AG09309 (cell line): ENCODE data around the gene FER.
"Not testable (repeated sequence)": the region's sequence is repeated elsewhere in the genome, so short reads cannot be mapped to it uniquely, and the experiment has no call there.

Experiments
- DNase-seq: peaks from one replicate; pipeline ENCODE4 v3.0.0-alpha.2; 2010; ENCODE audit warnings: low read depth
- H3K4me3 ChIP-seq: 2 replicates; pipeline ENCODE4 v1.5.1; 2011; ENCODE audit warnings: mild to moderate bottlenecking, low read depth, low read length, moderate library complexity; ENCODE audit not compliant: control insufficient read depth
- CTCF ChIP-seq: IDR thresholded peaks from 2 replicates; pipeline ENCODE4 v1.5.1; 2011; ENCODE audit warnings: mild to moderate bottlenecking, low read depth, low read length, inconsistent platforms; ENCODE audit not compliant: insufficient read depth, control insufficient read depth; ENCODE audit errors: missing control alignments

The FER gene

GRCh38 chr5:108772626-108773025 is 24.9 kb downstream of the FER start:
- no peak for DNase-seq
- TF ChIP-seq CTCF: no peak
- no peak overlapping the region for H3K4me3 ChIP-seq

GRCh38 chr5:108773330-108773729 is 25.6 kb downstream of the FER start:
- no peak for TF ChIP-seq CTCF
- H3K4me3 ChIP-seq: no peak overlapping the region
- DNase-seq: no peak

- DNase-seq: not testable (repeated sequence)
Observed at GRCh38 chr5:108774079-108774478, 26.4 kb downstream of the FER start.

GRCh38 chr5:108777582-108777981 is 29.9 kb downstream of the FER start:
- not testable (repeated sequence) for DNase-seq, H3K4me3 ChIP-seq

More at GRCh38 chr5:108774079-108774478, 26.4 kb downstream of the FER start:
- not testable (repeated sequence) for H3K4me3 ChIP-seq

GRCh38 chr5:108784577-108784976 is 36.9 kb downstream of the FER start:
- H3K4me3 ChIP-seq, DNase-seq: not testable (repeated sequence)

- no peak for DNase-seq
- H3K4me3 ChIP-seq: no peak overlapping the region
- no peak for TF ChIP-seq CTCF
Observed at GRCh38 chr5:108786806-108787483, 39.2 kb downstream of the FER start.

- no peak for DNase-seq
- H3K4me3 ChIP-seq: no peak overlapping the region
- no peak for TF ChIP-seq CTCF
Observed at GRCh38 chr5:108788142-108788541, 40.4 kb downstream of the FER start.

GRCh38 chr5:108793207-108793606 is 45.5 kb downstream of the FER start:
- no peak for TF ChIP-seq CTCF
- H3K4me3 ChIP-seq: no peak overlapping the region
- no peak for DNase-seq

- not testable (repeated sequence) for H3K4me3 ChIP-seq, DNase-seq
Observed at GRCh38 chr5:108794349-108794748, 46.7 kb downstream of the FER start.
